Trophoblast cell (in vitro differentiated cells and primary cell): ENCODE measurements around the gene MTRF1.

ENCODE experiments used
- DNase-seq, 2 donors: peaks; one replicate each; pipeline ENCODE4 v3.0.0-alpha.2; 2016
- H2AFZ ChIP-seq: 2 replicates; pipeline ENCODE4 v1.6.1; 2013; ENCODE audit warnings: low read length, moderate library complexity, mild to moderate bottlenecking; ENCODE audit not compliant: insufficient read depth, poor library complexity
- H2AK5ac ChIP-seq: 2 replicates; pipeline ENCODE4 v1.6.1; 2013; ENCODE audit warnings: mild to moderate bottlenecking, low read length
- H2BK120ac ChIP-seq: 2 replicates; pipeline ENCODE4 v1.6.1; 2013; ENCODE audit warnings: low read length, mild to moderate bottlenecking, moderate library complexity; ENCODE audit not compliant: insufficient read depth, poor library complexity
- H2BK12ac ChIP-seq: 2 replicates; pipeline ENCODE4 v1.6.1; 2013; ENCODE audit warnings: mild to moderate bottlenecking, low read length, moderate library complexity
- H2BK5ac ChIP-seq: 2 replicates; pipeline ENCODE4 v1.6.1; 2013; ENCODE audit warnings: low read length, low read depth, moderate library complexity, mild to moderate bottlenecking; ENCODE audit not compliant: poor library complexity
- H3K14ac ChIP-seq: 2 replicates; pipeline ENCODE4 v1.6.1; 2013; ENCODE audit warnings: mild to moderate bottlenecking, low read length
- H3K18ac ChIP-seq: 2 replicates; pipeline ENCODE4 v1.6.1; 2013; ENCODE audit warnings: mild to moderate bottlenecking, low read length
- H3K23ac ChIP-seq: 2 replicates; pipeline ENCODE4 v1.6.1; 2013; ENCODE audit warnings: low read length
- H3K27ac ChIP-seq: 2 replicates; pipeline ENCODE4 v1.5.1; 2013; ENCODE audit warnings: low read depth, mild to moderate bottlenecking, inconsistent platforms, low read length, moderate library complexity
- H3K27me3 ChIP-seq: 2 replicates; pipeline ENCODE4 v1.6.1; 2013; ENCODE audit warnings: inconsistent platforms, mild to moderate bottlenecking, low read length, moderate library complexity; ENCODE audit not compliant: insufficient read depth
- H3K36me3 ChIP-seq, 2 experiments: 1 replicate in 1 of 2; 2 replicates in 1 of 2; pipeline ENCODE4 v1.6.1; 2013; ENCODE audit warnings: low read length in 2 of 2, mild to moderate bottlenecking in 2 of 2, moderate library complexity in 1 of 2; ENCODE audit not compliant: insufficient read depth in 2 of 2, control insufficient read depth in 1 of 2
- H3K4ac ChIP-seq: 2 replicates; pipeline ENCODE4 v1.6.1; 2013; ENCODE audit warnings: low read depth, mild to moderate bottlenecking, low read length, moderate library complexity
- H3K4me1 ChIP-seq, 2 experiments: 1 replicate in 1 of 2; 2 replicates in 1 of 2; pipeline ENCODE4 v1.6.1; 2013; ENCODE audit warnings: low read length in 2 of 2, mild to moderate bottlenecking in 2 of 2, moderate library complexity in 1 of 2; ENCODE audit not compliant: insufficient read depth in 2 of 2, control insufficient read depth in 1 of 2
- H3K4me2 ChIP-seq: 2 replicates; pipeline ENCODE4 v1.6.1; 2013; ENCODE audit warnings: inconsistent platforms, mild to moderate bottlenecking, low read length, moderate library complexity
- H3K4me3 ChIP-seq: 2 replicates; pipeline ENCODE4 v1.5.1; 2013; ENCODE audit warnings: mild to moderate bottlenecking, low read depth, low read length, inconsistent platforms
- H3K79me1 ChIP-seq: one replicate; pipeline ENCODE4 v1.6.1; 2013; ENCODE audit warnings: low read length
- H3K79me2 ChIP-seq: 2 replicates; pipeline ENCODE4 v1.6.1; 2013; ENCODE audit warnings: low read length, mild to moderate bottlenecking; ENCODE audit not compliant: control insufficient read depth, insufficient read depth, poor library complexity
- H3K9ac ChIP-seq: 2 replicates; pipeline ENCODE4 v1.6.1; 2013; ENCODE audit warnings: mild to moderate bottlenecking, low read length
- H3K9me3 ChIP-seq: 2 replicates; pipeline ENCODE4 v1.6.1; 2013; ENCODE audit warnings: low read depth, mild to moderate bottlenecking, control low read depth, inconsistent platforms, low read length; ENCODE audit not compliant: insufficient read depth
- H4K12ac ChIP-seq: 2 replicates; pipeline ENCODE4 v1.6.1; 2013; ENCODE audit warnings: low read depth, mild to moderate bottlenecking, low read length, moderate library complexity
- H4K8ac ChIP-seq: 2 replicates; pipeline ENCODE4 v1.6.1; 2013; ENCODE audit warnings: low read depth, mild to moderate bottlenecking, low read length, moderate library complexity
- H4K91ac ChIP-seq: one replicate; pipeline ENCODE4 v1.6.1; 2013; ENCODE audit warnings: low read depth, mild to moderate bottlenecking, low read length, moderate library complexity
- WGBS: extraction: QIAGEN DNeasy Blood & Tissue Kit; methylation state at CpG from one replicate; pipeline ENCODE4 v1.1.7; 2013; ENCODE audit warnings: missing lambda C conversion rate; ENCODE audit not compliant: insufficient read length, insufficient coverage; ENCODE audit errors: extremely low coverage; 5-methylcytosine and 5-hydroxymethylcytosine counted together

Gene MTRF1

DNA sequence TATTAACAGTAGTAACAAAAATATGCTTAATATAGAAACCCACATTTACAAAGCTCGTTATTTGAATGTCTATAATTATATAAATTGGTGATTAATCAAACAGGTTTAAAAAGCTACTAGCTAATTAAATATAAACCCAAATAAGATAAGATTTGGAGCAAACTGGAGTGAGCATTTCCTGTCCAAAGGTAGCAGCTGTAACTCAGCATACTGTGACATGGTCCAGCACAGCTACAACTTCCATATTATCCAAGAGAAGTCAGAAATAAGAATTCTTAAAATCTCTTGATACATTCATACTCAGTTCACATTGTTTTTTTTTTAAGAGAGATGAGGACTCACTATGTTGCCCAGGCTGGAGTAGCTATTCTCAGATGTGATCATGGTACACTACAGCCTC is 8.5 kb downstream of the MTRF1 start:
- Histone ChIP-seq H3K9ac (no peak overlapping the region), H3K79me1 (no peaks in the 10 kb centered on the region), H4K8ac (no peak overlapping the region), H3K14ac (no peak overlapping the region), H2AK5ac (no peak overlapping the region), H2BK5ac (no peak overlapping the region), H3K4me3 (no peak overlapping the region), H3K27ac (no peak overlapping the region), H3K4me1 (no peaks in the 10 kb centered on the region), H2BK120ac (no peak overlapping the region), H2BK12ac (no peak overlapping the region), H3K18ac (no peak overlapping the region), H3K4ac (no peak overlapping the region), H4K91ac (no peak overlapping the region), H3K23ac (no peak overlapping the region), H3K9me3 (no peaks in the 10 kb centered on the region), H3K27me3 (no peaks in the 10 kb centered on the region), H3K4me2 (no peak overlapping the region), H4K12ac (no peak overlapping the region), H3K36me3 (peaks cover 9 to 11% of the 10 kb centered on the region in 2 experiments), H2AFZ (no peak overlapping the region), H3K79me2 (no peaks in the 10 kb centered on the region)
- WGBS, result no CpG with 5 or more reads among the region's 1 CpG
- no peak for DNase-seq

DNA sequence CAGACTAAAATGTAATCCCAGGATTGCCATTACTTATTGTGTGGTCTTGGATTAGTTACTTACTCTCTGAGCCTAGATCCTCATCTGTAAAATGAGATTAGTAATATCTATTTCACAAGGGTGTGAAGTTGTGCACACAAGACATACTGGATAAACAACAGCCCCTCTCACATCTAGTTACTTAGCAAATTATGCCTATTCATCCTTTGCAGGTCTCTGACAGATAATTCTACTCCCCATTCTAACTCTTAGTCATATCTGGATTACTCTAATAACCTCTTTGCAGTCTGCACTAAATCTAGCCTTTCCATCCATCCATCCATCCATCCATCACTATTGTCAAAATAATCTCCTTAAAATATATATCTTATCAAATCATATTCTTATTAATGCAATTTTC is 12.4 kb downstream of the MTRF1 start:
- DNase-seq, result no peak
- Histone ChIP-seq H3K4me2 (no peak overlapping the region), H3K14ac (no peak overlapping the region), H3K79me2 (no peaks in the 10 kb centered on the region), H3K18ac (no peak overlapping the region), H4K8ac (no peak overlapping the region), H2BK5ac (no peak overlapping the region), H3K27me3 (no peaks in the 10 kb centered on the region), H4K91ac (no peak overlapping the region), H3K4ac (no peak overlapping the region), H3K4me1 (no peaks in the 10 kb centered on the region), H2BK120ac (no peak overlapping the region), H3K27ac (no peak overlapping the region), H3K9ac (no peak overlapping the region), H3K23ac (no peak overlapping the region), H2BK12ac (no peak overlapping the region), H2AK5ac (no peak overlapping the region), H3K36me3 (peaks cover 9 to 11% of the 10 kb centered on the region in 2 experiments), H4K12ac (no peak overlapping the region), H3K9me3 (no peaks in the 10 kb centered on the region), H3K79me1 (no peaks in the 10 kb centered on the region), H3K4me3 (no peak overlapping the region), H2AFZ (no peak overlapping the region)

- Histone ChIP-seq H3K9ac (no peak overlapping the region), H2BK5ac (no peak overlapping the region), H3K27me3 (no peaks in the 10 kb centered on the region), H3K36me3 (peaks cover 9 to 10% of the 10 kb centered on the region in 2 experiments), H3K4me3 (no peak overlapping the region), H2AFZ (no peak overlapping the region), H3K27ac (no peak overlapping the region), H3K9me3 (no peaks in the 10 kb centered on the region), H3K18ac (no peak overlapping the region), H2BK120ac (no peak overlapping the region), H3K79me2 (no peaks in the 10 kb centered on the region), H3K4ac (no peak overlapping the region), H2AK5ac (no peak overlapping the region), H3K4me1 (no peaks in the 10 kb centered on the region), H3K4me2 (no peak overlapping the region), H2BK12ac (no peak overlapping the region), H3K79me1 (no peaks in the 10 kb centered on the region), H4K91ac (no peak overlapping the region), H4K12ac (no peak overlapping the region), H3K14ac (no peak overlapping the region), H3K23ac (no peak overlapping the region), H4K8ac (no peak overlapping the region)
- peak in 1 of 2 donors; percentile 22 for DNase-seq
- no CpG with 5 or more reads among the region's 8 CpGs for WGBS
Measured at GRCh38 chr13:41246969-41247680, 16.3 kb downstream of the MTRF1 start.

GRCh38 chr13:41244556-41244955 is 18.8 kb downstream of the MTRF1 start:
- Histone ChIP-seq H3K79me1 (no peaks in the 10 kb centered on the region), H4K91ac (no peak overlapping the region), H3K4ac (no peak overlapping the region), H2BK120ac (no peak overlapping the region), H3K9ac (no peak overlapping the region), H3K4me2 (no peak overlapping the region), H3K4me1 (peaks cover 0 to 3% of the 10 kb centered on the region in 2 experiments), H3K14ac (no peak overlapping the region), H4K12ac (no peak overlapping the region), H3K9me3 (no peaks in the 10 kb centered on the region), H3K36me3 (peaks cover 7% of the 10 kb centered on the region in 2 experiments), H2AFZ (no peak overlapping the region), H4K8ac (no peak overlapping the region), H3K18ac (no peak overlapping the region), H3K27ac (no peak overlapping the region), H3K23ac (no peak overlapping the region), H2BK12ac (no peak overlapping the region), H3K79me2 (no peaks in the 10 kb centered on the region), H2AK5ac (no peak overlapping the region), H2BK5ac (no peak overlapping the region), H3K4me3 (no peak overlapping the region), H3K27me3 (no peaks in the 10 kb centered on the region)
- WGBS, result no CpG with 5 or more reads among the region's 3 CpGs
- DNase-seq, result peak; percentile 40 to 47
